GM18520 (cell line): ENCODE results near the gene ASNSD1.
"Not testable (repeated sequence)": the region's sequence is repeated elsewhere in the genome, so short reads cannot be mapped to it uniquely, and the experiment has no call there.

Experiments used
- ATAC-seq: cut with Tn5 transposase; IDR thresholded peaks from one replicate; pipeline ENCODE4 v1.9.1; 2021; ENCODE audit not compliant: unreplicated experiment

Gene ASNSD1

DNA sequence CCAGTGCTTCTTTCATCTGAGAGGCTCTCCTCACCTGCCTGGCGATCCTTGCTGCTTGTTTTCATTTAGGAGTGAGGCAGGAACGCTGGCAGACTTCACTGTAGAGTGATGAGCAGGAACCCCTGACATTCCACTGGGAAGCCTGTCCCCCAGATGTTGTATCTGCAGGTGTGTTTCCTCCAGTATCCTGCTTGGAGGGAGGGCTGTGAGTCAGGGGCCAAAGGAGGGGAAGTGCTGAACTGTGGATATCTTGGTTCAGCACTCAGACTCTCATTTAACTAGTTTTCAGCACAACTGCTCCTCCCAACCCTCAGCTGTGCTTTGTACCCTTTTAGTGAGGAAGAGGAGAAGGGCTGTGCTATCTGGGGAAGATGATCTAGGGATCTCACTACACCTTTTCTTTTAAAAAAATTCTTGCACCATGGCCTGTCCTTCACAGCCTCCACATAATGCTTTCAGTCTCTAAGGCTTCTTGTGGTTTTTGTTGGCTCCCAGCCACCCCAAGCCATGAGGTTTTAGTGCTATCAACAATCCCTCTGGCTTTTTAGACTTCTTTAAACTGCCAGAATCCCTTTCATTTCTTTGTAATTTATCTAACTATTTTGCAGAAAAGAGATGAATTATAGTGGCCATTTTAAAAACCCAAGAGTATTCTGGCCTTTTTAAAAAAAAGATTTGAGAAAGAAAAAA, 24.4 kb downstream of the ASNSD1 start:
- peak; percentile 49 for ATAC-seq

DNA sequence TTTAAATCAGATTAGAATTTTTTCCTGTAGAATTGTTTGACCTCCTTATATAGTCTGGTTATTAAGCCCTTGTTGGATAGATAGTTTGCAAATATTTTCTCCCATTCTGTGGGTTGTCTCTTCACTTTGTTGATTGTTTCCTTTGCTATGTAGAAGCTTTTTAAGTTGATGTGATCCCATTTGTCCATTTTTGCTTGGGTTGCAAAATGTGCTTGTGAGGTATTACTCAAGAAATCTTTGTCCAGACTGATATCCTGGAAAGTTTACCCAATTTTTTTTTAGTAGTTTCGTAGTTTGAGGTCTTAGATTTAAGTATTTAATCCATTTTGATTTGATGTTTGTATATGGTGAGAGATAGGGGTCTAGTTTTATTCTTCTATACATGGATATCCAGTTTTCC, 26.5 kb downstream of the ASNSD1 start:
- ATAC-seq, result not testable (repeated sequence)

DNA sequence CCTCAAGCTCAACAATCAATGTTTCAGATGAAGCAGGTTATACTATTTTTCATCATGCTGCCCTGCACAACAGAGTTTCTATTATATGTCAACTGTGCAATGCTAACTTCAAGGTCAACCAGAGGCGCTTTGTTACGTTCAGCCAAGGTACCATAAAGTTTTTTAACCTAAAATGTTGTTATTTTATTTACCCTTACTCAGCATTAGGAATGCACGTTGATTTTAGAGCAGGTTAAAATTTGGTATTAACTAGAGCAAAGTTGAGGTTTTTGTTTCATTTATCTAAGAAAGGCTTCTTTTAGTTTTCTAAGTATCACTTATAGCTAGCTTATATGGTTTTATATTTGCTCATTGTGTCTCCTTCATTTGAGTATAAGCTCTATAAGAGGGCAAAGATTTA, 35.0 kb downstream of the ASNSD1 start:
- ATAC-seq, result no peak

DNA sequence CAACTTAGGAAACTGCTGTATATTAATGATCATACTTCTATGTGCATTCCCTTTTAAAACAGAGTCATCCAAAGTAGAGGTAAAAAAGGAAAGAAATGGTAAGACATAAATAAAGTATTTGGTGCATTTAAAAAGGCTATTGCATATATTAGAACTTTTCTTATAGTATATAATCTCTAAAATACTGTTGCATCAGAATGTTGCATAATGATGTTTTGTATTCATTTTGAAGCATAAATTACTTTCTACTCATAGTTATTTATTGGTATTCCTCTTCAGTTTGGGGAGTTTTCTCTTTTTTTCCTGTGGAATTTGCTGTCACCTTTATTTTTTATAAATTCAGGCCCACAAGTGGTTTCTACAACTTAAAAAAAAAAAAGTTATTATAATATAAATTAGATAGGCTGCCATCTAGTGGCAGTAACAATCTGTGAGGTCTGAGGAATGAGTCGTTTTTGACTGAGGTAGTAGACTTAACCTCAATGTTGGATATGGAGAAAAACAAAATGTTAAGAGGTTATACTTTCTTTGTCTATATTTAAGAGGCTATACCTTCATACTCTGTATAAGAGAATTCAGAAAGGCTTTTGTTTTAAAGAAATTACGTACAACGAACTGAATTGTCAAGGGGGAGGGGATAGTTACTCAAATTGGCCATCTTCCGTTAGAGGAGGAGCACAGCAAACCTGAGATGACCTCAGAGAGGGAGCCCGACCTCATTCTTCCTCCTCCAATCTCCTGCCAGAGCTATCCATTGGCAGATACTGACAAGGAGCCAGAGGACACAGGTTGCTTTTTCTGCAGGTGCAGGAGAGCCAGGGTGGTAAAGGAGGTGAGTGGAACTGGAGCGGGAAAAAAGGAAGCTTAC, 37.0 kb downstream of the ASNSD1 start:
- ATAC-seq, result no peak

DNA sequence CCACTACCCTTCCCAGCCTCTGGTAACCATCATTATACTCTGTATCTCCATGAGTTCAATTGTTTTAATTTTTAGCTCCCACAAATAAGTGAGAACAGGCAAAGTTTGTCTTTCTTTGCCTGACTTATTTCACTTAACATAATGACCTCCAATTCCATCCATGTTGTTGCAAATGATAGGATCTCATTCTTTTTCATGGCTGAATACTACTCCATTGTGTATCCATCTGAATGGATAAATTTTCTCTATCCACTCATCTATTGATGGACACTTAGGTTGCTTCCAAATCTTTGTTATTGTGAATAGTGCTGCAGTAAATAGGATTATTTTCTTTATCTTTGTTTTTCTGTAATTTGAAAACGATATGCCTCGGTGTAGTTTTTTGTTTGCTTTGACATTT, 39.4 kb downstream of the ASNSD1 start:
- no peak for ATAC-seq

DNA sequence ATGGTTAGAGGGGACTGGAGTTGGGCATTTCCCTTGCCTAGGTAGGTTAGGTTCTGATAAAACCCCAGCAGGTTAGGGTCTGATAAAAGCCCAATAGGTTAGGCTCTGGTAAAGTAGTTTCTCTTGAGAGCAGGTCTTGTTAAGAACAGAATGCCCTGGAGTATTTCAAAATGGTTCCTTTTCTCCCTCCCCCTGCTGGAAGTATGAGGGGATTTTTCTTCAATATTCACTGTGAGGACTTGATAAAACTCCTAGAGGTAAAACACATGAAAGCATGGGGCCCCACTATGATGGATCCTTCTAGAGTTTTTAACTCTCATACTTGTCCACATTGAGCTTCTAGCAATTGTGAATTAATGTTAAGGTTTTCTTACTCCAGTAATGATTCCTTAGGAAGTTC, 40.8 kb downstream of the ASNSD1 start:
- no peak for ATAC-seq

DNA sequence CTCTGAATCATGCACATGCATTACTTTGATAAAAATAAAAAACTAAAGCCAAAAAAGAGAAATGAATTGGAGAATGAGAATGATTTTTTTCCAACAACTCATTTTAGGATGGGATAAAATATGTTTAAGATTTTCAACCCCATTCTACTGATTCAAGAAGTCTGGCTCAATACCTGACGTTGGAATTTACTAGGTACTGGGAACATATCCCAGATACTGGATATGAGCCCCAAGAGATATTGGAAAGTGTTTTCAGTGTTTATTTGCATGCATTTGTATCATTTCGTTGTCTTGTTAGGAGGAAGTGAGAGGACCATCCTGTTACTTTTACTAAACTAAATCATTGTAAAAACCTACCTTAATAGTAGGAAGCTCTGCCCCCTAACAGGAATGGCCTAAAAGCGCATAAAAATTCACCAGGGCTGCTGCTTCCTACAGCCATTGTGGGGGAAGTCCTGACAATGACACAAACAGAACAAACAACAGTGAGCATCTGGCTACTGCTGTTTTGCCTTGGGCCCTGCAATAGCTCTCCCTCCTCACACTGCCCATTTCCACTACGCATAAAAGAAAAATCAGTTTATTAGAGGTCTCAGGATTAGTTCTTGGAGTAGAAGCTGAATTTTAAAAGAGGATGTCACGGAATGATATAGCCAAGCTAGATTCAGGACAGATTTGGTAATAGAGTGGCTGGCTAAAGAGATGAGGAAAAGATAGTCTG, 48.4 kb downstream of the ASNSD1 start:
- no peak for ATAC-seq

DNA sequence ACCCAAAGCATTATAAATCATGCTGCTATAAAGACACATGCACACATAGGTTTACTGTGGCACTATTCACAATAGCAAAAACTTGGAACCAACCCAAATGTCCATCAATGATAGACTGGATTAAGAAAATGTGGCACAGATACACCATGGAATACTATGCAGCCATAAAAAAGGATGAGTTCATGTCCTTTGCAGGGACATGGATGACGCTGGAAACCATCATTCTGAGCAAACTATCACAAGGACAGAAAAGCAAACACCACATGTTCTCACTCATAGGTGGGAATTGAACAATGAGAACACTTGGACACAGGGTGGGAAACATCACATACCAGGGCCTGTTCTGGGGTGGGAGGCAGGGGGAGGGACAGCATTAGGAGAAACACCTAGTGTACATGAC, 56.3 kb downstream of the ASNSD1 start:
- ATAC-seq, result not testable (repeated sequence)

DNA sequence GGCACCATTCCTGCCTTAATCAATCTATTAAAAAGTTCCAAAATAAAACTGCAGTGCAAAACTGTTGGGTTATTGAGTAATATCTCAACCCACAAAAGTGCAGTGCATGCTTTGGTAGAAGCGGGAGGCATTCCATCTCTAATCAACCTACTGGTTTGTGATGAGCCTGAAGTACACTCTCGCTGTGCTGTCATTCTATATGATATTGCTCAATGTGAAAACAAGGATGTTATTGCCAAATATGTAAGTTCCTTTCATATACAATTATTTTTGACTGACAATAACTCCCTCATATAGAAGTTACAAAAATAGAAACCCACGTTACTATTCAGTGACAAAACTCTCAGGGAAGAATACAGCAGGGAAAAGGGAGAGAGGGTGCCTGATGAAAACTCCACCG, 58.3 kb downstream of the ASNSD1 start:
- ATAC-seq, result no peak
